Measurements from ENCODE around the gene CPVL. TPM values are rescaled to one million over a fixed set of nuclear protein-coding genes. Genes with fewer than 3 reads are reported as not detected.
A peak's percentile ranks its signal among the peaks of the same experiment; 100 is the strongest.

The CPVL gene
- total RNA-seq, 1 donor from 2014 or later: 30.2 TPM

GRCh38 chr7:29080803-29081202 is 65.5 kb downstream of the CPVL start:
- no peak for DNase-seq (ENCODE audit: extremely low spot score, unreplicated experiment)
- Mint-ChIP-seq H3K27me3 (no peaks in the 10 kb centered on the region), H3K27ac (no peak overlapping the region), H3K9me3 (no peaks in the 10 kb centered on the region), H3K4me1 (ENCODE audit: unreplicated experiment) (peaks cover 24% of the 10 kb centered on the region), H3K4me3 (peak overlapping the region; percentile 10), H3K36me3 (peaks cover 3% of the 10 kb centered on the region)
- TF ChIP-seq, protein P1, sequence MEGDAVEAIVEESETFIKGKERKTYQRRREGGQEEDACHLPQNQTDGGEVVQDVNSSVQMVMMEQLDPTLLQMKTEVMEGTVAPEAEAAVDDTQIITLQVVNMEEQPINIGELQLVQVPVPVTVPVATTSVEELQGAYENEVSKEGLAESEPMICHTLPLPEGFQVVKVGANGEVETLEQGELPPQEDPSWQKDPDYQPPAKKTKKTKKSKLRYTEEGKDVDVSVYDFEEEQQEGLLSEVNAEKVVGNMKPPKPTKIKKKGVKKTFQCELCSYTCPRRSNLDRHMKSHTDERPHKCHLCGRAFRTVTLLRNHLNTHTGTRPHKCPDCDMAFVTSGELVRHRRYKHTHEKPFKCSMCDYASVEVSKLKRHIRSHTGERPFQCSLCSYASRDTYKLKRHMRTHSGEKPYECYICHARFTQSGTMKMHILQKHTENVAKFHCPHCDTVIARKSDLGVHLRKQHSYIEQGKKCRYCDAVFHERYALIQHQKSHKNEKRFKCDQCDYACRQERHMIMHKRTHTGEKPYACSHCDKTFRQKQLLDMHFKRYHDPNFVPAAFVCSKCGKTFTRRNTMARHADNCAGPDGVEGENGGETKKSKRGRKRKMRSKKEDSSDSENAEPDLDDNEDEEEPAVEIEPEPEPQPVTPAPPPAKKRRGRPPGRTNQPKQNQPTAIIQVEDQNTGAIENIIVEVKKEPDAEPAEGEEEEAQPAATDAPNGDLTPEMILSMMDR (conservative IDR thresholded peaks at IDR 0.05): no peak

DNA sequence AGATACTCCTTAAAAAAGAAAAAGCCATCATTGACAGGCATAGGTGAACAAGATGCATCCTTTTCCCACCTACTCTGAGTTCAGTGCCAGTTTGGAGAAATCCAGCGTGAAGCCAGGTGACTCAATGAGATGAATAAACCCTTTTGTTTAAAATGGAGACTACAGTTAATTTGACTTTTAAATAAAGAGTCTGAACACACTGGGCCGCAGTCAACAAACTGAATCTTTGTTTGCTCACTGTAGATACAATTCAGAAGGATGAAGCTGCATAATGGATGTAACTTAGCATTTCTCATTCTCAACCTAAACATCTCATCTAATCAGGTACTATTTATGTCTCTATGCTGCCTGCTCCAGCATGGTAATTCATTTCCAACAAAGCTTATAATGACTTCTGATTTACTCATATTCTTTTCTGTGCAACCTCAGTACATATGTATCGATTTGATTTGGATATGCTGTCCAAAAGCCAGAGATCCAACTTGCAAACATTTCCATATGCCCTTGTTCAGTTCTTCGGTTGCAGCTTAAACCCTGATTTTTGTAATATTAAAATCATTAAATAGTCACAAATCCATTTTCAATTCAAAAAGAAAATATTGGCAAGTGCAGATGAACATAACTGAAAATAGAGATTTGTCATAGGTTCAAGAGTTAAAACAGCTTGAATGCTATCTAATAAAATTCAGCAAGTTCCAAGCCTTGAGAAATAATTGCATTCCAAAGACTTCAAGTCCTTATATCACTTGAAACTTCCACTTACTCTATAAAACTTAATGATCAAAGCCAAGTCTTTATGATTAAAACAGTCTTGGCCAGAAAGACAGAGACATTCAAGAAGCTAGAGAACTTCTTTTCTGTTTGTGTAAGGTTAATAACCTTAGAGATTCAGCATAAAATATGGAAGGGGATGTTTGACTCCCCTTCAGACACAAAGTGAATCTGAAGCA is 67.8 kb downstream of the CPVL start:
- TF ChIP-seq, protein P1 (conservative IDR thresholded peaks at IDR 0.05): no peak
- no peak overlapping the region for H3K4me3 Mint-ChIP-seq
- peaks cover 2% of the 10 kb centered on the region for H3K9me3 Mint-ChIP-seq

DNA sequence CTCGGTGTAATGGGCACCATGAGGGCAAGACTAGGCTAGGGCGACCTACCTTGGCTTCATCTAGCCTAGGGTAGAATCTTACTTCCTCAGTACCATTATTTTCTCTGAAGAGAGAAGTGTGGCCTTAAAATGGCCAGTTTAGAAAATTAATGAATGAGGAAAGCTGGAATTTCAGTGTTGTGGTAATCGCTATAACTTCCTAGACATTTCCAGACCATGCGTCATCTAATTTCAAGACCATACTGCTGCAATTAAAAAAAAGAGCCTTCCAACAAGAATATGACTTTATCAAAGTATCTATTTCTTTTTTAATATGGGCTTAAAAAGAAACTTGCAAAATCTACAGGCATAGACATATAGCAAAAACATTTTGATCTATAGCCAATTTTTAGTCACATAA is 68.5 kb downstream of the CPVL start:
- peaks cover 9% of the 10 kb centered on the region for H3K9me3 Mint-ChIP-seq
- H3K4me3 Mint-ChIP-seq: no peak overlapping the region
- H3K4me1 Mint-ChIP-seq (ENCODE audit: unreplicated experiment): peaks cover 29% of the 10 kb centered on the region
- peaks cover 6% of the 10 kb centered on the region for H3K36me3 Mint-ChIP-seq
- no peak for DNase-seq (ENCODE audit: extremely low spot score, unreplicated experiment)
- H3K27me3 Mint-ChIP-seq: no peaks in the 10 kb centered on the region
- TF ChIP-seq, protein P1 (conservative IDR thresholded peaks at IDR 0.05): no peak
- no peak overlapping the region for H3K27ac Mint-ChIP-seq

More for the DNA sequence above, 67.8 kb downstream of the CPVL start:
- no peaks in the 10 kb centered on the region for H3K36me3 Mint-ChIP-seq
- peaks cover 24% of the 10 kb centered on the region for H3K4me1 Mint-ChIP-seq (ENCODE audit: unreplicated experiment)
- no peak for DNase-seq (ENCODE audit: extremely low spot score, unreplicated experiment)
- no peak overlapping the region for H3K27ac Mint-ChIP-seq
- H3K27me3 Mint-ChIP-seq: no peaks in the 10 kb centered on the region

GRCh38 chr7:29077176-29077575 is 69.2 kb downstream of the CPVL start:
- Mint-ChIP-seq H3K27ac (no peak overlapping the region), H3K4me3 (no peak overlapping the region), H3K4me1 (ENCODE audit: unreplicated experiment) (peaks cover 30% of the 10 kb centered on the region), H3K27me3 (no peaks in the 10 kb centered on the region), H3K36me3 (peaks cover 6% of the 10 kb centered on the region), H3K9me3 (peaks cover 9% of the 10 kb centered on the region)
- TF ChIP-seq, protein P1 (conservative IDR thresholded peaks at IDR 0.05): no peak
- DNase-seq (ENCODE audit: extremely low spot score, unreplicated experiment): no peak

DNA sequence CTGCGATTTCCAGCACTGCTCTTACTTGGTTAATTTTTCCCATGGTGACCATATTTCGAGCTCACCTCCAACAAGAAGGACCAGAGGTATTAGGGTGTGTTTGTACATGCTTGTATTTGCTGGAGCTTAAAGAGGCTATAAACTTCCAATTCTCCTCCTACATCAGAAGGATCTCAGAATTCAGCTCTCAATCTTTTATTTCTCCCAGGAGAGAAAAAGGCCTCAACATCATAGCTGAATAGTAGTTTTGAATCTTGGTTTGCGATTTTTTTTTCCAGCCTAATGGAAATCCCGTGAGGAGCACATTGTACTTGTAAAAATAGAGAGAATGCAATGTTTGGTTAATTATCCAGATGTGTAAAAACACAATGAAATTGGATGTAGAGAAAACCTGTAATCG is 69.7 kb downstream of the CPVL start:
- H3K9me3 Mint-ChIP-seq: peaks cover 9% of the 10 kb centered on the region
- peaks cover 6% of the 10 kb centered on the region for H3K36me3 Mint-ChIP-seq
- no peak for DNase-seq (ENCODE audit: extremely low spot score, unreplicated experiment)
- TF ChIP-seq, protein P1 (conservative IDR thresholded peaks at IDR 0.05): no peak
- peaks cover 36% of the 10 kb centered on the region for H3K4me1 Mint-ChIP-seq (ENCODE audit: unreplicated experiment)
- no peak overlapping the region for H3K4me3 Mint-ChIP-seq
- H3K27me3 Mint-ChIP-seq: no peaks in the 10 kb centered on the region
- no peak overlapping the region for H3K27ac Mint-ChIP-seq
